ENCODE measurements around the gene ATP7A. TPM values are rescaled to one million over a fixed set of nuclear protein-coding genes. Genes with fewer than 3 reads are reported as not detected.
A peak's percentile ranks its signal among the peaks of the same experiment; 100 is the strongest.
"Not testable (repeated sequence)": the region's sequence is repeated elsewhere in the genome, so short reads cannot be mapped to it uniquely, and the experiment has no call there.

ATP7A gene
- 10 to 100 TPM; 11.9 to 13.3 TPM for total RNA-seq

GRCh38 chrX:77910108-77910840, at the start of gene ATP7A:
Gene ATP7A (plus strand): TSS chrX:77910693. CDS start chrX:77971642, 60,949 bp downstream.
- Mint-ChIP-seq H3K27ac (peak within 1 kb of the TSS; percentile 98), H3K4me3 (peak within 1 kb of the TSS; percentile 97), H3K27me3 (no peaks in the 10 kb centered on the region), H3K9me3 (no peaks in the 10 kb centered on the region), H3K4me1 (peaks cover 16% of the 10 kb centered on the region), H3K36me3 (ENCODE audit: low read depth) (peaks cover 4% of the 10 kb centered on the region)
- peak; percentile 92 for DNase-seq
- POLR2A ChIA-PET = no interaction called here
- CTCF ChIA-PET = interaction anchor here (0.8 to 6.3 kb wide), 7 partner anchors 10 to 189 kb away, joined by 3 to 44 read pairs (median 3); partner anchors contain the start of gene COX7B

- H3K27me3 Mint-ChIP-seq = no peaks in the 10 kb centered on the region
- DNase-seq = no peak
- H3K4me1 Mint-ChIP-seq = peaks cover 4% of the 10 kb centered on the region
- no peaks in the 10 kb centered on the region for H3K9me3 Mint-ChIP-seq
- H3K4me3 Mint-ChIP-seq = no peak overlapping the region
- ChIA-PET CTCF (no interaction called here), POLR2A (no interaction called here)
- no peak overlapping the region for H3K27ac Mint-ChIP-seq
- H3K36me3 Mint-ChIP-seq (ENCODE audit: low read depth) = peaks cover 17% of the 10 kb centered on the region
Measured at GRCh38 chrX:77875372-77875771, 35.1 kb upstream of the ATP7A start.

- H3K9me3 Mint-ChIP-seq; POLR2A ChIA-PET; DNase-seq; H3K4me1 Mint-ChIP-seq; CTCF ChIA-PET; H3K27me3 Mint-ChIP-seq; H3K4me3 Mint-ChIP-seq; H3K27ac Mint-ChIP-seq; H3K36me3 Mint-ChIP-seq (ENCODE audit: low read depth): not testable (repeated sequence)
Measured at GRCh38 chrX:77881418-77881817, 29.1 kb upstream of the ATP7A start.

GRCh38 chrX:77892887-77893286, 17.6 kb upstream of the ATP7A start:
- ChIA-PET POLR2A (no interaction called here), CTCF (interaction anchor here (0.7 kb wide), 1 partner anchor 19 kb away, joined by 3 read pairs; no protein-coding TSS in a partner anchor)
- Mint-ChIP-seq H3K4me1 (peaks cover 22% of the 10 kb centered on the region), H3K9me3 (no peaks in the 10 kb centered on the region), H3K27ac (peak overlapping the region; percentile 48), H3K27me3 (no peaks in the 10 kb centered on the region), H3K36me3 (ENCODE audit: low read depth) (peaks cover 14% of the 10 kb centered on the region), H3K4me3 (peak overlapping the region; percentile 95)
- DNase-seq = no peak

- H3K27ac Mint-ChIP-seq = peak overlapping the region; percentile 71
- ChIA-PET POLR2A (interaction anchor here (0.6 kb wide), 1 partner anchor 109 kb away, joined by 5 read pairs; no protein-coding TSS in a partner anchor), CTCF (interaction anchor here (0.6 to 0.8 kb wide), 3 partner anchors 9 to 131 kb away, joined by 3 to 4 read pairs (median 4); no protein-coding TSS in a partner anchor)
- H3K4me3 Mint-ChIP-seq = peak overlapping the region; percentile 95
- H3K4me1 Mint-ChIP-seq = peaks cover 22% of the 10 kb centered on the region
- H3K36me3 Mint-ChIP-seq (ENCODE audit: low read depth) = peaks cover 14% of the 10 kb centered on the region
- no peak for DNase-seq
- no peaks in the 10 kb centered on the region for H3K27me3 Mint-ChIP-seq
- H3K9me3 Mint-ChIP-seq = no peaks in the 10 kb centered on the region
Measured at GRCh38 chrX:77893713-77894112, 16.8 kb upstream of the ATP7A start.

GRCh38 chrX:77894921-77895886, 15.3 kb upstream of the ATP7A start, which contains the start of gene MAGT1:
Gene MAGT1 (minus strand): TSS chrX:77895435. CDS start chrX:77895410, 25 bp downstream.
- peak; percentile 94 for DNase-seq
- peaks cover 9% of the 10 kb centered on the region for H3K36me3 Mint-ChIP-seq (ENCODE audit: low read depth)
- ChIA-PET CTCF (interaction anchor here (0.7 to 2.2 kb wide), 2 partner anchors 9 to 10 kb away, joined by 3 to 6 read pairs; no protein-coding TSS in a partner anchor), POLR2A (no interaction called here)
- peaks cover 23% of the 10 kb centered on the region for H3K4me1 Mint-ChIP-seq
- H3K27me3 Mint-ChIP-seq = no peaks in the 10 kb centered on the region
- peak within 1 kb of the TSS; percentile 100 for H3K27ac Mint-ChIP-seq
- peak within 1 kb of the TSS; percentile 95 for H3K4me3 Mint-ChIP-seq
- no peaks in the 10 kb centered on the region for H3K9me3 Mint-ChIP-seq

GRCh38 chrX:77899081-77899828, 11.2 kb upstream of the ATP7A start, which contains the start of gene COX7B:
Gene COX7B (plus strand): TSS chrX:77899468. CDS start chrX:77899554, 86 bp downstream.
- Mint-ChIP-seq H3K4me3 (peak within 1 kb of the TSS; percentile 90), H3K27ac (peak within 1 kb of the TSS; percentile 94), H3K4me1 (peaks cover 22% of the 10 kb centered on the region), H3K9me3 (no peaks in the 10 kb centered on the region), H3K36me3 (ENCODE audit: low read depth) (peaks cover 20% of the 10 kb centered on the region), H3K27me3 (no peaks in the 10 kb centered on the region)
- ChIA-PET POLR2A (interaction anchor here (0.6 kb wide), 1 partner anchor 1289 kb away, joined by 3 read pairs; no protein-coding TSS in a partner anchor), CTCF (interaction anchor here (0.6 to 3.9 kb wide), 9 partner anchors 12 to 451 kb away, joined by 3 to 44 read pairs (median 5); partner anchors contain the start of gene ATP7A)
- DNase-seq = peak; percentile 83

- H3K27me3 Mint-ChIP-seq = no peaks in the 10 kb centered on the region
- CTCF ChIA-PET = interaction anchor here (0.7 to 3.9 kb wide), 3 partner anchors 11 to 1045 kb away, joined by 4 to 44 read pairs (median 9); partner anchors contain the start of gene ATP7A
- peak overlapping the region; percentile 90 for H3K4me3 Mint-ChIP-seq
- no peak for DNase-seq
- POLR2A ChIA-PET = no interaction called here
- H3K4me1 Mint-ChIP-seq = peaks cover 21% of the 10 kb centered on the region
- peak overlapping the region; percentile 64 for H3K27ac Mint-ChIP-seq
- no peaks in the 10 kb centered on the region for H3K9me3 Mint-ChIP-seq
- peaks cover 27% of the 10 kb centered on the region for H3K36me3 Mint-ChIP-seq (ENCODE audit: low read depth)
Measured at GRCh38 chrX:77900688-77901087, 9.8 kb upstream of the ATP7A start.

GRCh38 chrX:77901506-77901905, 9.0 kb upstream of the ATP7A start:
- peaks cover 20% of the 10 kb centered on the region for H3K4me1 Mint-ChIP-seq
- no peak for DNase-seq
- no peaks in the 10 kb centered on the region for H3K27me3 Mint-ChIP-seq
- H3K36me3 Mint-ChIP-seq (ENCODE audit: low read depth) = peaks cover 27% of the 10 kb centered on the region
- peak overlapping the region; percentile 47 for H3K4me3 Mint-ChIP-seq
- ChIA-PET POLR2A (interaction anchor here (0.5 kb wide), 1 partner anchor 219 kb away, joined by 3 read pairs; no protein-coding TSS in a partner anchor), CTCF (interaction anchor here (0.6 to 3.9 kb wide), 2 partner anchors 10 to 1732 kb away, joined by 3 to 44 read pairs; partner anchors contain the start of gene ATP7A)
- H3K9me3 Mint-ChIP-seq = no peaks in the 10 kb centered on the region
- H3K27ac Mint-ChIP-seq = peak overlapping the region; percentile 66

- DNase-seq = no peak
- peaks cover 3% of the 10 kb centered on the region for H3K36me3 Mint-ChIP-seq (ENCODE audit: low read depth)
- H3K4me3 Mint-ChIP-seq = peak overlapping the region; percentile 61
- peak overlapping the region; percentile 91 for H3K27ac Mint-ChIP-seq
- no peaks in the 10 kb centered on the region for H3K9me3 Mint-ChIP-seq
- CTCF ChIA-PET = interaction anchor here (1.6 kb wide), 1 partner anchor 18 kb away, joined by 9 read pairs; the partner anchor contains the start of gene COX7B
- H3K27me3 Mint-ChIP-seq = no peaks in the 10 kb centered on the region
- POLR2A ChIA-PET = no interaction called here
- peaks cover 24% of the 10 kb centered on the region for H3K4me1 Mint-ChIP-seq
Measured at GRCh38 chrX:77917294-77917933, 6.9 kb downstream of the ATP7A start.

- POLR2A ChIA-PET = no interaction called here
- no peak overlapping the region for H3K27ac Mint-ChIP-seq
- H3K36me3 Mint-ChIP-seq (ENCODE audit: low read depth) = peaks cover 3% of the 10 kb centered on the region
- CTCF ChIA-PET = interaction anchor here (0.7 to 1.6 kb wide), 2 partner anchors 19 to 1219 kb away, joined by 3 to 9 read pairs; partner anchors contain the start of gene COX7B
- H3K4me1 Mint-ChIP-seq = peaks cover 15% of the 10 kb centered on the region
- no peaks in the 10 kb centered on the region for H3K27me3 Mint-ChIP-seq
- no peaks in the 10 kb centered on the region for H3K9me3 Mint-ChIP-seq
- H3K4me3 Mint-ChIP-seq = no peak overlapping the region
- DNase-seq = no peak
Measured at GRCh38 chrX:77918568-77918967, 8.1 kb downstream of the ATP7A start.

Measured in activated CD4-positive, alpha-beta T cell treated with anti-CD3 and anti-CD28 coated beads, Interleukin-2, amount 10 ng/mL, durations not matched to agents 7 days and 5 days (primary cell).